Left lung (tissue), 10 donors: ENCODE data around the gene TMEM178A. TPM values are rescaled to one million over a fixed set of nuclear protein-coding genes. Genes with fewer than 3 reads are reported as not detected.

Experiments used
- ATAC-seq: fragments of 200-7000 bp; cut with Tn5 transposase; one replicate; pipeline ENCODE4 v1.9.1; 2020; ENCODE audit warnings: moderate library complexity
- DNase-seq, 4 donors: peaks; one replicate each; pipeline ENCODE4 v3.0.0-alpha.2; 2013 to 2020
- H3K27ac ChIP-seq, 2 donors: fragments of 200-600 bp; sonication (generic) in 1 of 2; one replicate each; pipeline versions ENCODE4 v1.5.0 to v1.8.0; 2020 to 2021
- H3K27me3 ChIP-seq, 2 donors: fragments of 200-600 bp; sonication (generic) in 1 of 2; one replicate each; pipeline versions ENCODE4 v1.5.0 to v1.8.0; 2020 to 2021
- H3K36me3 ChIP-seq, 2 donors: fragments of 200-600 bp; sonication (generic) in 1 of 2; one replicate each; pipeline versions ENCODE4 v1.5.0 to v1.8.0; 2020 to 2021
- H3K4me1 ChIP-seq, 2 donors: fragments of 200-600 bp; one replicate each; pipeline ENCODE4 v1.8.0; 2021
- H3K4me3 ChIP-seq, 2 donors: fragments of 200-600 bp; sonication (generic) in 1 of 2; one replicate each; pipeline versions ENCODE4 v1.5.0 to v1.8.0; 2020 to 2021; ENCODE audit warnings: mild to moderate bottlenecking in 1 of 2
- H3K9me3 ChIP-seq, 2 donors: fragments of 200-600 bp; sonication (generic) in 1 of 2; one replicate each; pipeline versions ENCODE4 v1.5.0 to v1.8.0; 2020 to 2021
- CTCF ChIP-seq, 2 donors: fragments of 200-600 bp; sonication (generic) in 1 of 2; IDR thresholded peaks; one replicate each; pipeline versions ENCODE4 v1.5.0 to v1.8.0; 2021; ENCODE audit warnings: antibody characterized with exemption in 2 of 2
- intact Hi-C, 2 donors: fragments of 100-400 bp; cut with DNase I; formaldehyde crosslinking; loops; one replicate each; pipeline versions ENCODE4 v1.11.2 to v1.14.2; 2022
- polyA plus RNA-seq, 6 donors: library from polyadenylated mRNA; unstranded; fragments of 120-200 nt; gene quantifications; one replicate each; pipeline ENCODE4 v1.2.1, GENCODE V29; 2013; ENCODE audit not compliant: insufficient read length in 6 of 6
- total RNA-seq, 2 donors: library from RNA; stranded (reverse); fragmentation: NEBNext Ultra II Directional; extraction: Animal tissue kit (Norgen Biotek cat#: 25700); gene quantifications; one replicate each; pipeline ENCODE4 v1.2.1, GENCODE V29; 2021
- donor health status: DM: no; HTN: yes; CAD: no.
- donor health status: DM: no; HTN: no; CAD: no.

The TMEM178A gene
- total and polyA plus RNA-seq, 8 donors = 1.4 to 11.2 (median 9.6) TPM

- no peak for DNase-seq
Measured at GRCh38 chr2:39743269-39743776, 77.6 kb downstream of the TMEM178A start.

GRCh38 chr2:39755466-39755865, 89.7 kb downstream of the TMEM178A start:
- TF ChIP-seq CTCF (IDR thresholded peaks at IDR 0.05) = no peak
- H3K9me3 ChIP-seq = no peaks in the 10 kb centered on the region
- H3K4me3 ChIP-seq = no peak overlapping the region
- no peak for DNase-seq
- H3K27ac ChIP-seq = no peak overlapping the region
- peaks cover 5 to 90% of the 10 kb centered on the region in 2 donors for H3K36me3 ChIP-seq
- intact Hi-C loops = no loop called here
- H3K27me3 ChIP-seq = no peaks in the 10 kb centered on the region
- ATAC-seq = no peak
- no peaks in the 10 kb centered on the region for H3K4me1 ChIP-seq

More at GRCh38 chr2:39743269-39743776, 77.6 kb downstream of the TMEM178A start:
- Histone ChIP-seq H3K27ac (no peak overlapping the region), H3K36me3 (peaks cover 0 to 43% of the 10 kb centered on the region in 2 donors), H3K27me3 (no peaks in the 10 kb centered on the region), H3K4me3 (no peak overlapping the region), H3K9me3 (no peaks in the 10 kb centered on the region), H3K4me1 (no peaks in the 10 kb centered on the region)
- intact Hi-C loops = no loop called here
- no peak for ATAC-seq
- TF ChIP-seq CTCF (IDR thresholded peaks at IDR 0.05) = no peak

- H3K4me1 ChIP-seq = no peaks in the 10 kb centered on the region
- ATAC-seq (no peak), DNase-seq (no peak)
- no peak overlapping the region for H3K4me3 ChIP-seq
- intact Hi-C loops = no loop called here
- H3K27ac ChIP-seq = no peak overlapping the region
- no peaks in the 10 kb centered on the region for H3K9me3 ChIP-seq
- TF ChIP-seq CTCF (IDR thresholded peaks at IDR 0.05) = no peak
- no peaks in the 10 kb centered on the region for H3K27me3 ChIP-seq
- H3K36me3 ChIP-seq = peaks cover 5 to 81% of the 10 kb centered on the region in 2 donors
Measured at GRCh38 chr2:39757156-39757555, 91.4 kb downstream of the TMEM178A start.

- peaks cover 0 to 64% of the 10 kb centered on the region in 2 donors for H3K36me3 ChIP-seq
- no peak for TF ChIP-seq CTCF (IDR thresholded peaks at IDR 0.05)
- intact Hi-C loops = no loop called here
Measured at GRCh38 chr2:39762448-39762847, 96.7 kb downstream of the TMEM178A start.

More at GRCh38 chr2:39762448-39762847, 96.7 kb downstream of the TMEM178A start:
- no peaks in the 10 kb centered on the region for H3K4me1 ChIP-seq
- H3K27ac ChIP-seq = no peak overlapping the region
- ATAC-seq = no peak
- H3K4me3 ChIP-seq = no peak overlapping the region
- no peaks in the 10 kb centered on the region for H3K27me3 ChIP-seq
- no peak for DNase-seq
- H3K9me3 ChIP-seq = no peaks in the 10 kb centered on the region

Other genes with a start within 250 kb of the TMEM178A start
- gene MAP4K3, start 228.6 kb upstream of the TMEM178A start, total RNA-seq = 10 to 100 TPM; 26.0 to 28.6 TPM
- gene MAP4K3, start 228.6 kb upstream of the TMEM178A start, polyA plus RNA-seq = 10 to 100 TPM; 60.9 to 74.5 (median 63.0) TPM
- 10 to 100 TPM in 1 of 2 donors, 1 to 10 TPM in 1; 9.6 to 10.5 TPM for gene THUMPD2, start 113.3 kb downstream of the TMEM178A start, total RNA-seq
- gene THUMPD2, start 113.3 kb downstream of the TMEM178A start, polyA plus RNA-seq = 10 to 100 TPM; 26.5 to 34.6 (median 29.8) TPM